ENCODE results near the gene MOB3B.

- TF ChIP-seq CTCF (IDR thresholded peaks at IDR 0.05) (no peak), NR3C1 (IDR thresholded peaks at IDR 0.05) (no peak), POLR2A (IDR thresholded peaks at IDR 0.05; ENCODE audit: low read length) (no peak), KDM1A (IDR thresholded peaks at IDR 0.05; ENCODE audit: low read depth) (no peak), HOXB5 (CRISPR knock-in tag; IDR thresholded peaks at IDR 0.05) (no peak)
These were observed 35.1 kb upstream of the MOB3B start for GRCh38 chr9:27564670-27565069.
